SJCRH30 (cell line): Measurements from ENCODE around the gene DENND4B. TPM values are rescaled to one million over a fixed set of nuclear protein-coding genes. Genes with fewer than 3 reads are reported as not detected.
"Not testable (repeated sequence)": the region's sequence is repeated elsewhere in the genome, so short reads cannot be mapped to it uniquely, and the experiment has no call there.

ENCODE experiments used
- DNase-seq, 2 experiments: peaks; one replicate each; pipeline ENCODE4 v3.0.0-alpha.2; 2015 to 2020
- H3K27ac ChIP-seq: fragments of 250-450 bp; sonication (Bioruptor Pico); 2 replicates; pipeline ENCODE4 v1.5.1; 2020; ENCODE audit warnings: mild to moderate bottlenecking, moderate library complexity
- H3K27me3 ChIP-seq: fragments of 250-450 bp; sonication (Bioruptor Pico); 2 replicates; pipeline ENCODE4 v1.5.1; 2020; ENCODE audit warnings: mild to moderate bottlenecking, moderate library complexity
- H3K36me3 ChIP-seq: fragments of 250-450 bp; sonication (Bioruptor Pico); 2 replicates; pipeline ENCODE4 v1.5.1; 2020; ENCODE audit warnings: mild to moderate bottlenecking, moderate library complexity
- H3K4me1 ChIP-seq: fragments of 250-450 bp; sonication (Bioruptor Pico); 2 replicates; pipeline ENCODE4 v1.5.1; 2020; ENCODE audit warnings: mild to moderate bottlenecking, moderate library complexity
- H3K4me3 ChIP-seq: fragments of 250-450 bp; sonication (Bioruptor Pico); 2 replicates; pipeline ENCODE4 v1.5.1; 2020; ENCODE audit warnings: mild to moderate bottlenecking, moderate library complexity
- H3K9me3 ChIP-seq: fragments of 250-450 bp; sonication (Bioruptor Pico); replicated peaks from 2 replicates; pipeline ENCODE4 v1.5.1; 2020; ENCODE audit warnings: mild to moderate bottlenecking, moderate library complexity
- total RNA-seq: library from RNA; depleted of rRNA; stranded (reverse); fragments of >200 nt; shearing (Covaris generic); gene quantifications from 2 replicates; pipeline ENCODE4 v1.2.3, GENCODE V29; 2014

Gene DENND4B
- total RNA-seq, 1 experiment from 2014 or later: 26.3 TPM

DNA sequence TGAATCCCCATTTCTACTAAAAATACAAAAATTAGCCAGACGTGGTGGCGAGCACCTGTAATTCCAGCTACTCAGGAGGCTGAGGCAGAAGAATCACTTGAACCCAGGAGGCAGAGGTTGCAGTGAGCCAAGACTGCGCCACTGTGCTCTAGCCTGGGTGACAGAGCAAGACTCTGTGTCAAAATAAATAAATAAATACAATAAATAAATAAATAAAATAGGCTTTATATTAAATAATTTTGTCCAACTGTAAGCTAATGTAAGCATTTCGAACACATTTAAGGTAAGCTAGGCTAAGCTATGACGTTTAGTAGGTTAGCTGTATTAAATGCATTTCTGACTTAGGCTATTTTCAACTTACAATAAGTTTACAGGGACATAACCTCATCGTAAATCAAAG lies 36.0 kb downstream of the DENND4B start:
- H3K27me3 ChIP-seq, H3K4me3 ChIP-seq, DNase-seq, H3K36me3 ChIP-seq, H3K27ac ChIP-seq, H3K9me3 ChIP-seq, H3K4me1 ChIP-seq: not testable (repeated sequence)

DNA sequence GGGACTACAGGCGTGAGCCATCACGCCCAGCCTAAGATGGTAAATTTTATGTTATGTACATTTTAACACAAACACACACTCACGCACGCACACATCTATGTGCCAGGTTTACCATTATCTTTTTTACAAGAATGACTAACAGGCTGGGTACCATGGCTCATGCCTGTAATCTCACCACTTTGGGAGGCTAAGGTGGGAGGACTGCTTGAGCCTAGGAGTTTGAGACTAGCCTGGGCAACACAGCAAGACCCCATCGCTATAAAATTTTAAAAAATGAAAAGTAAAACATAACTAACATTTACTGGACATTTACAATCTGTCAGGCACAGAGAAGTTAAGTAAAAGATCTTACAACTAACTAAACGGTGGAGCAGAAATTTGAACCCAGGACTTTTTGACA lies 38.4 kb downstream of the DENND4B start:
- no peak overlapping the region for H3K27ac ChIP-seq
- H3K27me3 ChIP-seq: no peaks in the 10 kb centered on the region
- H3K4me3 ChIP-seq: no peak overlapping the region
- H3K9me3 ChIP-seq: no peaks in the 10 kb centered on the region
- no peaks in the 10 kb centered on the region for H3K36me3 ChIP-seq
- no peak for DNase-seq
- no peaks in the 10 kb centered on the region for H3K4me1 ChIP-seq

DNA sequence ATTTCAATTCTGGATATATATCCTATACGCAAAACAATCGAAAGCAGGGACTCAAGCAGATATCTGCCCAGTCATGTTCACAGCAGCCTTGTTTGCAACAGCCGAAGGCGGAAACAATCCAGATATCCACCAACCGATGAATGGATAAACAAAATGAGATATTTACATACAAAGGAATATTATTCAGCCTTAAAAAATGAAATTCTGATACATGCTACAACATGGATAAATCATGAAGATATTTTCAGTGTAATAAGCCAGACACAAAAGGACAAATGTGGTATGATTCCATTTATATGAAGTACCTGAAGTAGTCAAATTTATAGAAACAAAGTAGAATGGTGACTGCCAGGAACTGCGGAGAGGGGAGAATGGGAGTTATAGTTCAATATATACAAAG lies 39.4 kb downstream of the DENND4B start:
- no peak for DNase-seq
- no peak overlapping the region for H3K4me3 ChIP-seq

DNA sequence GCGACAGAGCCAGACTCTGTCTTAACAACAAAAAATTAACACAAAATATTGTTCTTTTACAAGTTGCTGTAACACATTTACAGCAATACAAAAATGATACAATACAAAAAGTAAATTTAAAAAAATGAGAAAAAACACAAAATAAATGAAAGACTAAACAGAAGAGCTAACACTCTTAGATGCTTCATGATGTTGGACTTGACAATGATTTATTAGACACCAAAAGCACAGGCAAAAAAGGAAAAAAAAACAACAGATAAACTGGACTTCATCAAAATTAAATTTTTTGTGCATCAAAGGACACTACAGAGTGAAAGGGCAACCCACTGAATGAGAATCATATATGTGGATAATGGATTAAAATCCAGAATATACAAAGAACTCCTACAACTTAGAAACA lies 40.1 kb downstream of the DENND4B start:
- Histone ChIP-seq H3K9me3 (no peaks in the 10 kb centered on the region), H3K27ac (no peak overlapping the region), H3K36me3 (no peaks in the 10 kb centered on the region), H3K4me1 (no peaks in the 10 kb centered on the region), H3K4me3 (no peak overlapping the region), H3K27me3 (no peaks in the 10 kb centered on the region)
- DNase-seq: no peak

More for the DNA sequence above, 39.4 kb downstream of the DENND4B start:
- no peaks in the 10 kb centered on the region for H3K9me3 ChIP-seq
- H3K27ac ChIP-seq: no peak overlapping the region
- no peaks in the 10 kb centered on the region for H3K27me3 ChIP-seq
- H3K4me1 ChIP-seq: no peaks in the 10 kb centered on the region
- no peaks in the 10 kb centered on the region for H3K36me3 ChIP-seq

DNA sequence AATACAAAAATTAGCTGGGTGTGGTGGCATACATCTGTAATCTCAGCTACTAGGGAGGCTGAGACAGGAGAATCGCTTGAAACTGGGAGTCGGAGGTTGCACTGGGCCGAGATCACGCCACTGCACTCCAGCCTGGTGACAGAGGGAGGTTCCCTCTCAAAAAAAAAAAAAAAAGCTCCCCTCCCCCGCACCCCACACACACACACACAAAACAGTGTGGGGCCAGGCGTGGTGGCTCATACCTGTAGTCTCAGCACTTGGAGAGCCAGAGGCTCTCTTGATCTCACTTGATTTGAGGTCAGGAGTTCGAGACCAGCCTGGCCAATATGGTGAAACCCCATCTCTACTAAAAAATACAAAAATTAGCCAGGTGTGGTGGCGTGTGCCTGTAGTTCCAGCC lies 40.6 kb downstream of the DENND4B start:
- not testable (repeated sequence) for H3K36me3 ChIP-seq, H3K27ac ChIP-seq, H3K27me3 ChIP-seq, H3K9me3 ChIP-seq, H3K4me3 ChIP-seq, DNase-seq, H3K4me1 ChIP-seq

DNA sequence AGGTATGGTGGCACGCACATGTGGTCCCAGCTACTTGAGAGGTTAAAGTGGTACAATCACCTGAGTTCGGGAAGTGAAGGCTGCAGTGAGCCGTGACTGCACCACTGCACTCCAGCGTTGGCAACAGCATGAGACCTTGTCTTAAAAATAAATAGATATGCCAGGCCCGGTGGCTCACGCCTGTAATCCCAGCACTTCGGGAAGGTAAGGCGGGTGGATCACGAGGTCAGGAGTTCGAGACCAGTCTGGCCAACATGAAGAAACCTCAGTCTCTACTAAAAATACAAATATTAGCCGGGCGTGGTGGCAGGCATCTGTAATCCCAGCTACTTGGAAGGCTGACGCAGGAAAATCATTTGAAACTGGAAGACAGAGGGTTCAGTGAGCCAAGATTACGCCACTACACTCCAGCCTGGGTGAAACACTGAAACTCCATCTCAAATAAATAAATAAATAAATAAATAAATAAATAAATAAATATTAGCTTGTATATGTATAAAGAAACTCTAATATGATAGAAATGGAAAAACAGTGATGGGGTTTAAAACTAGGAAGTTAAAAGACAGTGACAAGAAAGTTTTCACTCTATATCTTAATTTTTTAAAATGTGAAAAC lies 42.6 kb downstream of the DENND4B start:
- Histone ChIP-seq H3K27ac (no peak overlapping the region), H3K36me3 (no peaks in the 10 kb centered on the region), H3K4me1 (no peaks in the 10 kb centered on the region), H3K4me3 (no peak overlapping the region), H3K9me3 (no peaks in the 10 kb centered on the region), H3K27me3 (no peaks in the 10 kb centered on the region)
- DNase-seq: no peak

DNA sequence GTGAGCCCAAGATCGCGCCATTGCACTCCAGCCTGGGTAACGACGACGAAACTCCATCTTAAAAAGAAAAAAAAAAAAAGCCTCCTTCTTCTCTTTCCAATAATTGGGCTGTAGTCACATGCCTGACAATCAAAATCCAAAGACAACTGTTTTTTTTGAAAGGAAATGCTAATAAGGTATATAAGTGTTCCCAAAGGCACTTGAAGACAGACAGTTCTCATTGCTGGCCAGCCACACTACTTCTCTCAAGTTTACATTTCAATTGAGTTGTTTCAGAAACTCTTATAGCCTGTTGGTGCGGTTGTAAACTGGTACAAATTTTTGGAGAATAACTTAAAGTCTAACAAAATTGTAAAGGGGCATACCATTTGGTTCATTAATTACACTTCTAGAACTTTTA lies 47.0 kb downstream of the DENND4B start:
- no peak for DNase-seq
- H3K9me3 ChIP-seq: no peaks in the 10 kb centered on the region

DNA sequence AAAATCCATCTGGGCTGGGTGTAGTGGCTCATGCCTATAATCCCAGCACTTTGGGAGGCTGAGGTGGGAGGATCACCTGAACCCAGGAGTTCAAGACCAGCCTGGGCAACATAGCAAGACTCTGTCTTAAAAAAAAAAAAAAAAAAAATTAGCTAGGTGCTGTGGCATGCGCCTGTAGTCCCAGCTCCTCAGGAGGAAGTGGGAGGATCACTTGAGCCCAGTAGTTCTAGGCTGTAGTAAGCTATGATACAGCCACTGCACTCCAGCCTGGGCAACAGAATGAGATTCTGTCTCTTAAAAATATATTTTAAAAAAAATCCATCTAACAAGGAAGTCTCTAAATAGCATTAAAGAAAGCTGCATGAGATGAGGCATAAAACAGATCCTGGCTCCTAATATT lies 50.7 kb downstream of the DENND4B start:
- DNase-seq, H3K9me3 ChIP-seq, H3K36me3 ChIP-seq, H3K27me3 ChIP-seq, H3K4me1 ChIP-seq, H3K4me3 ChIP-seq, H3K27ac ChIP-seq: not testable (repeated sequence)

More for the DNA sequence above, 47.0 kb downstream of the DENND4B start:
- peaks cover 5% of the 10 kb centered on the region for H3K36me3 ChIP-seq
- no peak overlapping the region for H3K4me3 ChIP-seq
- H3K27me3 ChIP-seq: no peaks in the 10 kb centered on the region
- 0 out of 2 replicates have a peak, but pooled peaks cover 2% of the 10 kb centered on the region for H3K4me1 ChIP-seq
- H3K27ac ChIP-seq: no peak overlapping the region

DNA sequence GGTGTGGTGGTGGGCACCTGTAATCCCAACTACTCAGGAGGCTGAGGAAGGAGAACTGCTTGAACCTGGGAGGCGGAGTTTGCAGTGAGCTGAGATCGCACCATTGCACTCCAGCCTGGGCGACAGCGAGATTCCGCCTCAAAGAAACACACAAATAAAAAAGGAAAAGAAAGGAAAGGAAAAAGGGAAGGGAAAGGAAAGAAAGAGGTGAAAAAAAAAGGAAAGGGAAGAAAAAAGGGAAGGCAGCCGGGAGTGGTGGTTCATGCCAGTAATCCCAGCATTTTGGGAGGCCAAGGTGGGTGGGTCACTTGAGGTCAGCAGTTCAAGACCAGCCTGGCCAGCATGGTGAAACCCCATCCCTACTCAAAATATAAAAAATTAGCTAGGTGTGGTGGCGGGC lies 55.5 kb downstream of the DENND4B start:
- not testable (repeated sequence) for H3K36me3 ChIP-seq, H3K27me3 ChIP-seq, H3K4me1 ChIP-seq, H3K4me3 ChIP-seq, H3K9me3 ChIP-seq, H3K27ac ChIP-seq, DNase-seq

DNA sequence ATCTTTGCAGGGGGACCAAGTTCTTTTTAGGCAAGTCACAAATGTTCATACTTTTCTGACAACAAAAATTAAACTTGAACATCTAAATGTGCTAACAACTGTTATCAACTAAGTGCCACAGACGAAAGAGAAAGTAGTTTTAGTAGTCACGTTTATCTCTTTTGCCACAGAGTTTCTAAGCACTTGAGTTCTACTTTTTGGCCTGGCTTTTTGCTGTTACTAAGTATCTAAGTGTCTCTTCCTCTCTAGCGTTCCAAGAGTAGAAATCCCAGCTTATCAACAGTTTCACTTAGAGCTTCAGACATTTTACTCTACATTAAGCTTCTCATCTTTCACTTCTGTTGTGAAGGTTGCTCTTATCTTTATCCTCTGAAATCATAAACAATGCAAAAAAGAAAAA lies 58.0 kb downstream of the DENND4B start:
- no peak for DNase-seq
- Histone ChIP-seq H3K36me3 (no peaks in the 10 kb centered on the region), H3K27me3 (no peaks in the 10 kb centered on the region)

DNA sequence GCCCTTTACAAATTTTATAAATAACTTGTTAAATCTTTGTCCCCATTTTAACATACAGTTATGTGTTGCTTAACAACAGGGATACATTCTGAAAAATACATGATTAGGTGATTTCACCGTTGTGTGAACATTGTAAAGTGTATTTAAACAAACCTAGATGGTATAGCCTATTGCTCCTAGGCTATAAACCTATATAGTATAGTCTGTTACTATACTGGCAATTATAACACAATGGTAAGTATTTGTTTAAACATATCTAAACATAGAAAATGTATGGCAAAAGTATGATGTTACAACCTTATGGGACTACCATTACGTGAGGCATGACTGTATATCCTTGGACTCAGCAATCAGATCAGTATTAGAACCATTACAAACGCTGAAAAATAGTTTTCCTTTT lies 60.4 kb downstream of the DENND4B start:
- no peak overlapping the region for H3K27ac ChIP-seq
- H3K9me3 ChIP-seq: no peaks in the 10 kb centered on the region
- no peaks in the 10 kb centered on the region for H3K27me3 ChIP-seq
- no peaks in the 10 kb centered on the region for H3K36me3 ChIP-seq
- peaks cover 5% of the 10 kb centered on the region; the same call in 1 of the 2 replicates for H3K4me1 ChIP-seq
- H3K4me3 ChIP-seq: no peak overlapping the region
- no peak for DNase-seq

More for the DNA sequence above, 58.0 kb downstream of the DENND4B start:
- H3K4me1 ChIP-seq: no peaks in the 10 kb centered on the region
- no peaks in the 10 kb centered on the region for H3K9me3 ChIP-seq
- H3K27ac ChIP-seq: no peak overlapping the region
- no peak overlapping the region for H3K4me3 ChIP-seq

DNA sequence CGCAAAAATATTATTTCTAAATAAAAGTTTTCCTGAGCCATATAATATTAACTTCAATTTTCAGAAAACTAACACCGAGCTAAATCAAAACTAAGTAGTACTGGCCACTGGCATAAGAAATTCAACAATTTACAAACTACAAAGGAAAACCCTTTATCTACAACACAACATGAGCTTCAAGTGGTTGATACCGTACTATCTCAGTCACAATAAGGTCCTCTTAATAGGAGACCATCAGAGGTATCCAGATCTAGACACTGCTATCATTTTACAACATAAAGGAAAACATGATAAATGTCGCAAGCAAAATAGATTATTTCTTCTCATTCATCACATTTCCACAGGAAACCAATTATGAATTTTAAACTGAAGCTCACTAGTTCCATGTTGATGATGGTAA lies 63.3 kb downstream of the DENND4B start:
- Histone ChIP-seq H3K27me3 (no peaks in the 10 kb centered on the region), H3K36me3 (no peaks in the 10 kb centered on the region), H3K4me1 (peaks cover 5% of the 10 kb centered on the region), H3K27ac (no peak overlapping the region), H3K4me3 (no peak overlapping the region), H3K9me3 (no peaks in the 10 kb centered on the region)
- no peak for DNase-seq

DNA sequence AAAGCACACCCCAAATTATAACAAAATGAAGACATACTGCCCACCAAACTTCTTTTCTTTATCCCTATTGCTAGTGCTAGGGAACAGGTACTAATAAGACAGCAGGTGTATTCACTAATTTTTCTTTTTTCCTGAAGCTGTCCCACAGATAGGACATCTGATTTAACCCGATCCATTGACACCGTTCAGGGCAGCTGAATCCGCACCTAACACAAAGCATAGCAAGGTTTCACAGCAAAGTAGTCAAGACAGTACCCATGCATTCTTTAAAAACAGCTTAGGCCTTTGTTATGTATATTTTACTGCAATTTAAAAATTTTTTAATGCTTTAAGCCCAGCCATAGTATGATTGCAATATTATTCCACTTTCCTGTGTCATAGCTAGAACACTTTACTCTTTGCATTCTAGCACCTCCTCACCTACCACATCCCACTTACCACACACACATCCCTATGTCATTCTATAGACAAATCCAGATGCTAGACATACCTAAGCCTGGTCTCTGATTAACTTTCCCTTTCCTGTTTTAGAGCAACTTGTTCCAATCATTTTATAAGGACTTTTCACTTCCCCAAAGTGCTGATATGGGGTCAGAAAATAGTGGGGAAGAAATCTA lies 64.1 kb downstream of the DENND4B start:
- H3K27me3 ChIP-seq: no peaks in the 10 kb centered on the region
- peaks cover 5% of the 10 kb centered on the region for H3K4me1 ChIP-seq
- H3K36me3 ChIP-seq: no peaks in the 10 kb centered on the region
- no peak for DNase-seq
- H3K27ac ChIP-seq: peak overlapping the region; percentile 54
- no peaks in the 10 kb centered on the region for H3K9me3 ChIP-seq
- H3K4me3 ChIP-seq: peak overlapping the region; percentile 50

DNA sequence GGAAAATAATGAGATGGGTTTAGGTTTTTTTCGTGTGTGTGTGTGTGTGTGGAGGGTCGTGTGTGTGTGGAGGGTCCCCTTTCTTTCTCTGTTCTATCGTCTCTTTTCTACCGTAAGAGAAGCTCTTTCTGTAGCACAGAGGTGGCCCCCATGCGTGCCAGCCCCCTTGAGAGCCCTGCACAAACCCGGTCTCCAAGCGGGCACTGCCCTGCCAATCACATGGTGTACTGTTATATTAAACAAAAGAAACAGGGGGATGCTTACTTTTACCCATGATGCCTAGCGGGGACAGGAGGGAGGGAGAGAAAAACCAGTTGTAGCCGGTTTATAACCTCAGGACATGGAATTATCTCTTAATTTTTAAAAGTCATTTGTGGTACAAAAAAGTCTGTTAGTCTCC lies 64.8 kb downstream of the DENND4B start:
- Histone ChIP-seq H3K27ac (peak overlapping the region; percentile 54), H3K4me1 (peaks cover 5% of the 10 kb centered on the region), H3K36me3 (no peaks in the 10 kb centered on the region), H3K27me3 (no peaks in the 10 kb centered on the region), H3K9me3 (no peaks in the 10 kb centered on the region), H3K4me3 (peak overlapping the region; percentile 50)
- peak; percentile 53 to 55 for DNase-seq

DNA sequence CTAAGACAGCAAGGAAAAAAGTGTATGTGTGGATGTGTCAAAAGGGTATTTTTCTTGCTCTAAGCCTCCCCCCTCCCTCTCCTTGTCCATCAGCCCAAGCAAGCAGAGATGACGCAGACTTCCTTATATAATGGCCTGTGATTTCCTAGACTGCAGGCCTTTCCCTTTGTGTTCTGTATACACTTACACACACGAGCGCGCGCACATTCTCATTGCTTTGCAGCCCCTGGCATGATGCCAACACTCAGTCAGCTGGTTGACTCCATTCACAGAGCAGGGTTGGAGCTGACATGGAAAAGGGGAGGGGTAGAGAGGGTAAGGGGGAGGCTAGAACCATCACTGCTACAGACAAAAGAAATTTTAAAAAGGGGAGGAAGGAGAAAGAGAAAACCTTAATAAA lies 65.6 kb downstream of the DENND4B start:
- Histone ChIP-seq H3K36me3 (no peaks in the 10 kb centered on the region), H3K9me3 (no peaks in the 10 kb centered on the region), H3K4me3 (peak overlapping the region; percentile 50), H3K27me3 (no peaks in the 10 kb centered on the region), H3K4me1 (peaks cover 5% of the 10 kb centered on the region), H3K27ac (peak overlapping the region; percentile 54)
- peak; percentile 93 to 96 for DNase-seq

DNA sequence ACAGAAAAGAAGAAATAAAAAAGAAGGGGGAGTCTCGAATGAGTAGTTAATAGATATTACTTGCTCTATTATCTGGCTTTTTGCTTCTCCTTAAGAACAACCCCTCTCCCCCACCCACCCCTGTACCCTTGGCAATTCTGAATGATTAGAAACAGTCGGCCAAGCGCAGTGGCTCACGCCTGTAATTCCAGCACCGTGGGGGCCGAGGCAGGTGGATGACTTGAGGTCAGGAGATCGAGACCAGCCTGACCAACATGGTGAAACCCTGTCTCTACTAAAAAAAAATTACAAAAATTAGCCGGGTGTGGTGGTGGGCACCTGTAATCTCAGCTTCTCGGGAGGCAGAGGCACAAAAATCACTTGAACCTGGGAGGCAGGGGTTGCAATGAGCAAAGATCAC lies 66.5 kb downstream of the DENND4B start:
- no peaks in the 10 kb centered on the region for H3K9me3 ChIP-seq
- H3K4me1 ChIP-seq: peaks cover 5% of the 10 kb centered on the region
- H3K4me3 ChIP-seq: no peak overlapping the region
- H3K27me3 ChIP-seq: no peaks in the 10 kb centered on the region
- H3K27ac ChIP-seq: no peak overlapping the region
- H3K36me3 ChIP-seq: no peaks in the 10 kb centered on the region
- no peak for DNase-seq
